ENCODE results near the gene ULBP3.
"Not testable (repeated sequence)": the region's sequence is repeated elsewhere in the genome, so short reads cannot be mapped to it uniquely, and the experiment has no call there.

ULBP3 gene

DNA sequence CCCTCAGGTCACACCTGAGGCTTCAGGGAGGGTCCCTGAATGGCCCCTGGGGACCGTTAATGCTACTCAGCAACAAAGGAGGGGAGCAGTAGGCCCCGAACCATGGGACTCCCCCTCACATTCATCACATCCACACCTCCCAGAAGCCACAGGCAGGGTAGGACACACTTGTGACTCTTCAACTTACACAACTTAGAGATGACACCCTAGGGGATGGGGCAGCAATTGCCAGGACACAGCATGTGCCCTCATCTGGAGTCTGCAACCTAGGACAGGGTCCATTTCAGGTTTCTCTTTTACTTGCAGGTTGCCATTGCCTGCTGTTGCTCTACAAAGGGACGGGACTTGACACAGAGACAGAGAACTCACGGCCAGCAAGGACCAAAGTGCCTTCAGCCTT, 770 bp downstream of the ULBP3 start:
- Histone ChIP-seq H3K27me3 (ENCODE audit: insufficient read depth, low read length, poor library complexity, severe bottlenecking) (no peaks in the 10 kb centered on the region), H3K79me2 (ENCODE audit: insufficient read depth, low read length) (no peaks in the 10 kb centered on the region), H2AFZ (ENCODE audit: low read length) (no peak overlapping the region), H3K4me1 (ENCODE audit: insufficient read depth, low read length, poor library complexity, severe bottlenecking) (peaks cover 9% of the 10 kb centered on the region), H3K9me3 (ENCODE audit: insufficient read depth, low read depth, low read length) (no peaks in the 10 kb centered on the region), H3K9ac (ENCODE audit: low read depth, low read length, poor library complexity, severe bottlenecking) (no peak overlapping the region), H3K36me3 (ENCODE audit: insufficient read depth, low read length) (no peaks in the 10 kb centered on the region), H3K9me2 (replicated peaks; ENCODE audit: low read depth, low read length) (no peaks in the 10 kb centered on the region), H3F3A (ENCODE audit: low read depth) (no peaks in the 10 kb centered on the region), H3K4me3 (ENCODE audit: low read length, poor library complexity, severe bottlenecking) (no peak overlapping the region), H4K20me1 (ENCODE audit: insufficient read depth, low read length, poor library complexity, severe bottlenecking) (no peaks in the 10 kb centered on the region), H3K4me2 (ENCODE audit: low read depth, low read length, poor library complexity, severe bottlenecking) (no peak overlapping the region)
- TF ChIP-seq EZH2phosphoT487 (IDR thresholded peaks at IDR 0.05; ENCODE audit: borderline replicate concordance): no peak
- TF ChIP-seq, protein P1, sequence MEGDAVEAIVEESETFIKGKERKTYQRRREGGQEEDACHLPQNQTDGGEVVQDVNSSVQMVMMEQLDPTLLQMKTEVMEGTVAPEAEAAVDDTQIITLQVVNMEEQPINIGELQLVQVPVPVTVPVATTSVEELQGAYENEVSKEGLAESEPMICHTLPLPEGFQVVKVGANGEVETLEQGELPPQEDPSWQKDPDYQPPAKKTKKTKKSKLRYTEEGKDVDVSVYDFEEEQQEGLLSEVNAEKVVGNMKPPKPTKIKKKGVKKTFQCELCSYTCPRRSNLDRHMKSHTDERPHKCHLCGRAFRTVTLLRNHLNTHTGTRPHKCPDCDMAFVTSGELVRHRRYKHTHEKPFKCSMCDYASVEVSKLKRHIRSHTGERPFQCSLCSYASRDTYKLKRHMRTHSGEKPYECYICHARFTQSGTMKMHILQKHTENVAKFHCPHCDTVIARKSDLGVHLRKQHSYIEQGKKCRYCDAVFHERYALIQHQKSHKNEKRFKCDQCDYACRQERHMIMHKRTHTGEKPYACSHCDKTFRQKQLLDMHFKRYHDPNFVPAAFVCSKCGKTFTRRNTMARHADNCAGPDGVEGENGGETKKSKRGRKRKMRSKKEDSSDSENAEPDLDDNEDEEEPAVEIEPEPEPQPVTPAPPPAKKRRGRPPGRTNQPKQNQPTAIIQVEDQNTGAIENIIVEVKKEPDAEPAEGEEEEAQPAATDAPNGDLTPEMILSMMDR (conservative IDR thresholded peaks at IDR 0.05; ENCODE audit: low read length): no peak

DNA sequence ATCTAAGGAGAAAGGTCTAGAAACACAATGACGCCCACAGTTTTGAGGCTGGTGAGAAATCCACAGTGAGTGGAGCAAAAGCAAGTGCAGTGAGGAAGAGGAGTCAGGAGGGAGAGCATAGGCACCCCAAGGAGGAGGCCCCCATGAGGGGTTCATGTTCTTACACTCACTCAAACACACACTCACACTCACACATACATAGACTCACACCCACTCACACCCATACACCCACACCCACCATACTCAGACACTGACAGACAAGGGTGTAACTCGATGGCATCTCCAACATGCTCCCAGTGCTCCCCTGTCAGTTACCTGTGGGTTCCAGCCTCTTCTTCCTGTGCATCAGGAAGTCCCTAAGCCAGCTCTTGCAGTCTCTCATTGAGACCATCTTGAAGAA, 3.8 kb downstream of the ULBP3 start:
- no peaks in the 10 kb centered on the region for H3K27me3 ChIP-seq (ENCODE audit: insufficient read depth, low read length, poor library complexity, severe bottlenecking)
- H3K79me2 ChIP-seq (ENCODE audit: insufficient read depth, low read length): no peaks in the 10 kb centered on the region
- H3K9me2 ChIP-seq (replicated peaks; ENCODE audit: low read depth, low read length): no peaks in the 10 kb centered on the region
- H3K4me1 ChIP-seq (ENCODE audit: insufficient read depth, low read length, poor library complexity, severe bottlenecking): peaks cover 7% of the 10 kb centered on the region
- H3K9me3 ChIP-seq (ENCODE audit: insufficient read depth, low read depth, low read length): no peaks in the 10 kb centered on the region
- no peaks in the 10 kb centered on the region for H3F3A ChIP-seq (ENCODE audit: low read depth)
- no peak overlapping the region for H3K9ac ChIP-seq (ENCODE audit: low read depth, low read length, poor library complexity, severe bottlenecking)
- no peaks in the 10 kb centered on the region for H4K20me1 ChIP-seq (ENCODE audit: insufficient read depth, low read length, poor library complexity, severe bottlenecking)
- TF ChIP-seq EZH2phosphoT487 (IDR thresholded peaks at IDR 0.05; ENCODE audit: borderline replicate concordance): no peak
- TF ChIP-seq, protein P1 (conservative IDR thresholded peaks at IDR 0.05; ENCODE audit: low read length): no peak
- H2AFZ ChIP-seq (ENCODE audit: low read length): no peak overlapping the region
- H3K4me2 ChIP-seq (ENCODE audit: low read depth, low read length, poor library complexity, severe bottlenecking): no peak overlapping the region
- H3K4me3 ChIP-seq (ENCODE audit: low read length, poor library complexity, severe bottlenecking): no peak overlapping the region
- H3K36me3 ChIP-seq (ENCODE audit: insufficient read depth, low read length): no peaks in the 10 kb centered on the region

DNA sequence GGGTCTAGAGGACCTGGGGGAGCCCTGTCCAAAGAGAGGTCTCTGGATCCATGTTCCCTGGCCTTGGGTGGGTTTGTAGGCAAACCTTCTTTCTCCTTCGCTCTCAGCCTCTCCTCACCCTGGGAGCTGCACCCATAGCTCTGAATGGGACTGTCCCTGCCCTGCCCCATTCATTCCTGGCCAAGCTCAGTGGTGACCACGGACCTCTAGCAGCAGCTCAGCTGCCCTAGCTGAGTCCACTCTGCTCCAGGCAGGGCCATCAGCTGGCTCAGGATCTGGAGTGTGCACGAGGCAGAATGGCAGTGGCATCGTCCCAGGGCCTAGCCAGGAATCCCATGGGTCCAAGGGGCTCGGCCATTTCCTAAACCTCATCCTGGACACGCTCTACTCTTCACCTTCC, 5.3 kb downstream of the ULBP3 start:
- H3K4me2 ChIP-seq (ENCODE audit: low read depth, low read length, poor library complexity, severe bottlenecking): no peak overlapping the region
- H3K9ac ChIP-seq (ENCODE audit: low read depth, low read length, poor library complexity, severe bottlenecking): no peak overlapping the region
- TF ChIP-seq, protein P1 (conservative IDR thresholded peaks at IDR 0.05; ENCODE audit: low read length): no peak
- peaks cover 14% of the 10 kb centered on the region for H3K4me1 ChIP-seq (ENCODE audit: insufficient read depth, low read length, poor library complexity, severe bottlenecking)
- H3K79me2 ChIP-seq (ENCODE audit: insufficient read depth, low read length): no peaks in the 10 kb centered on the region
- H3K36me3 ChIP-seq (ENCODE audit: insufficient read depth, low read length): no peaks in the 10 kb centered on the region
- H3K9me2 ChIP-seq (replicated peaks; ENCODE audit: low read depth, low read length): no peaks in the 10 kb centered on the region
- H4K20me1 ChIP-seq (ENCODE audit: insufficient read depth, low read length, poor library complexity, severe bottlenecking): no peaks in the 10 kb centered on the region
- H3K4me3 ChIP-seq (ENCODE audit: low read length, poor library complexity, severe bottlenecking): no peak overlapping the region
- H3K27me3 ChIP-seq (ENCODE audit: insufficient read depth, low read length, poor library complexity, severe bottlenecking): no peaks in the 10 kb centered on the region
- H3F3A ChIP-seq (ENCODE audit: low read depth): no peaks in the 10 kb centered on the region
- no peak overlapping the region for H2AFZ ChIP-seq (ENCODE audit: low read length)
- H3K9me3 ChIP-seq (ENCODE audit: insufficient read depth, low read depth, low read length): no peaks in the 10 kb centered on the region

DNA sequence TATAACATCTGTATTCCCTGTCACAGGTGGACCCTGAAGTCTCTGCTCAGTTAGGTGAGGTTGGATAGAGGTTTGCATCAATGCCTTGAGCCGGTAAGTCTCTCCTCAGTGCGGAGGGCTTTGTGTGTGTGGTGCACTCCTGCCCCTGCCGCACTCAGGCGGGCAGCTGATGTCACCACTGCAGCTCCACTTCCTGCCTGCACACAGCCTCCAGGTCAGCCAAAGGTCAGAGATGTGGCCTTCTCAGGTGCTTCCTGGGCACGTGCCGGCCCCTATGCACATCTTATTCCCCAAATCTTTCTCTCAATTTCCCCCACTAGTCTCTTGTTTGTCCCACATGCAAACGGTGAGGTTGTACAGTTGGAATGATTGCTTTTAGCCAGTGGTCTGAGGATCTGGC, 8.9 kb downstream of the ULBP3 start:
- H2AFZ ChIP-seq (ENCODE audit: low read length): peak overlapping the region; percentile 7; the same call in 1 of the 2 replicates
- H3K9me3 ChIP-seq (ENCODE audit: insufficient read depth, low read depth, low read length); H3K4me3 ChIP-seq (ENCODE audit: low read length, poor library complexity, severe bottlenecking); H3K9ac ChIP-seq (ENCODE audit: low read depth, low read length, poor library complexity, severe bottlenecking); H3K79me2 ChIP-seq (ENCODE audit: insufficient read depth, low read length); H3F3A ChIP-seq (ENCODE audit: low read depth); H3K27me3 ChIP-seq (ENCODE audit: insufficient read depth, low read length, poor library complexity, severe bottlenecking); H4K20me1 ChIP-seq (ENCODE audit: insufficient read depth, low read length, poor library complexity, severe bottlenecking); H3K9me2 ChIP-seq (replicated peaks; ENCODE audit: low read depth, low read length); H3K36me3 ChIP-seq (ENCODE audit: insufficient read depth, low read length): not testable (repeated sequence)
- H3K4me1 ChIP-seq (ENCODE audit: insufficient read depth, low read length, poor library complexity, severe bottlenecking): peaks cover 14% of the 10 kb centered on the region
- H3K4me2 ChIP-seq (ENCODE audit: low read depth, low read length, poor library complexity, severe bottlenecking): peak overlapping the region; percentile 26
